CD4-positive, alpha-beta T cell treated with Interleukin-17A for 1 hour (primary cell): Measurements from ENCODE around the gene EGR1.
A peak's percentile ranks its signal among the peaks of the same experiment; 100 is the strongest.
"Not testable (repeated sequence)": the region's sequence is repeated elsewhere in the genome, so short reads cannot be mapped to it uniquely, and the experiment has no call there.

Source experiments
- DNase-seq: peaks from one replicate; pipeline ENCODE4 v3.0.0-alpha.2; 2020

The EGR1 gene

DNA sequence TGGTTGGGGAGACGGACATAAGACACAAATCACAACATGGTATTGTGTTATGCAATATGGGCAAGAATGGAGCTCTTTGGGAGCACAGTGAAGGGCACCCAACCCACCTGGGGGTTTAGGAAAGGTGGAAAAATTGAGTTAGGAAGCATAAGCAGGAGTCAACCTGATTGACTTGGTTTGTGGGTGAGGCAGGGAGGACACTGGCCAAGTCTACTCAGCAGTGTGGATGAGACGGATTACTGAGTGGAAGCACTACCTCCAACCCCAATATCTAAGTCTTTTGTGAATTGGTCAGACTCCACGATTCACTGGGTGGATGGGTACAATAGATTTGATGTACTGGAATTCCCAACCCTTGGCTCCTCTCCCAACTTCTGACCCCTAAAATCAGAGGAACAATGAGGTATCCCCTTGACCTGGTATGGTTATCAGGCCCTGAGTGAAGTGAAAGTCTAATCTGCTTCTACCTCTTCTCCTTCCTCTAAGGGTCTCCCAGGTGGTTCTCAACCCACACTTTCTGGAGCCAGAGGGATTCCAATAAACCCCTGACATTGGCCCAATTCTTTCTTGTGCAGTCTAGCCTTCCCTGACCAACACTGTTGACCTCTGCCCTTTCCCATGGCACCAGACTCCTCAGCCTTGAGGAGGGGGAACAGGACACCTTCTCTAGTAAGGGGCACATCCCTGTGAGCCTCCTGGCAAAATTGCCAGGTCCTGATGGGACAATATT is 5.2 kb downstream of the EGR1 start:
- no peak for DNase-seq

DNA sequence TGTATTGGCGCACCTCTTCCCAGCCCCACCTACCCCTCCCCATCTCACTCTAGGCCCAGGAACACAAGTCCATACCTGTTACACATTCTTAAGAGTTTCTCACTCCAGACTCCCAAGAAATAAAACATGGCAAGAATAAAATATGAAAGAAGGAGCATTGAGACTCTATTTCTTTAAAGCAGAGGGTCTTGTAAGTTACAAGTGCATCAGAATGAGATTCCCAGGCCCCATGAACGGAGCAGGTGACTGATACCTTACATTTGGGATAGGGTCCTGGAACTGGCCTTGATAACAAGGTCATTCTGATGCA is 5.7 kb downstream of the EGR1 start:
- no peak for DNase-seq

DNA sequence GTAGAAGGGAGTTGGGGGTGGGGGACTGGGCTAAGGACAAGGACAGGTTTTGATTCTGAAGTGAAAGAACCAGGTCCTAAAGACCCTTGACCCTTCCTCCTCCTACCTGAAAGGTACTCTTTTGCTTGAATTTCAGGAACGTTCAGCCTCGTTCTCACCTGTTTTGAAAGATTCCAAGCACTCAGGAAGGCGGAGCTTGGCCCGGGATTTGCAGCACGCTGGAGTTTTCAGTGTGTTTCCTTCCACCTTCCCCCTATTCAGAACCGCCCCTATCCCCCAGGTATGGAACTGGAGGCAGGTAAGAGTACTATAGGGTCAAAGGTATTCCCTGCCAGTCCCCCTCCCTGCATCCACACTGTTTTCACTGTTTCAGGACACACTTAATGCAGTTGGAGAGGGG is 7.1 kb downstream of the EGR1 start:
- no peak for DNase-seq

DNA sequence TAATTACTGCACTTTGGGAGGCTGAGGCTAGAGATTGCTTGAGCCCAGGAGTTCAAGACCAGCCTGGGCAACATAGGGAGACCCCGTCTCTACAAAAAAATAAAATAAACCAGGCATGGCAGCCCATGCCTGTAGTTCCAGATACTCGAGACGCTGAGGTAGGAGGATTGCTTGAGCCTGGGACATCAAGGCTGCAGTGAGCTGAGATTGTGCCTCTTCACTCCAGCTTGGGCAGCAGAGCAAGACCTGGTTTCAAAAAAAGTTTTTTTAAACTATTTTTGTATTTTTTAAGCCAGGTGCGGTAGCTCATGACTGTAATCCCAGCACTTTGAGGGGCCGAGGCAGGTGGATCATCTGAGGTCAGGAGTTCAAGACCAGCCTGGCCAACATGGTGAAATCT is 7.9 kb downstream of the EGR1 start:
- DNase-seq = not testable (repeated sequence)

DNA sequence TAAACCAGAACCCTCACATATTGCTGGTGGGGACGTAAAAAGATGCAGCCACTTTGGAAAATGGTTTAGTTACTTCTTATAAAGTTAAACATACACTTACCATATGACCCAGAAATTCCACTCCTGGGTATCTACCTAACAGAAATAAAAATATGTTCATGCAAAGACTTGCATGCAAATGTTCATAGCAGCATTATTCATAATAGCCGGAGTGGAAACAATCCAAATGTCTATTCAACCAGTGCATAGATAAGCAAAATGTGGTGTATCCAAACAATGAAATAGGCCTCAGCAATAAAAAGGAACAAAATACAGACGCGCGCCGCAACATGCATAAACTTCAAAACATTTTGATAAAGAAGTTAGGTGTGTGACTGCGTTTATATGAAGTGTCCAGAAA is 11.6 kb downstream of the EGR1 start:
- DNase-seq = no peak

DNA sequence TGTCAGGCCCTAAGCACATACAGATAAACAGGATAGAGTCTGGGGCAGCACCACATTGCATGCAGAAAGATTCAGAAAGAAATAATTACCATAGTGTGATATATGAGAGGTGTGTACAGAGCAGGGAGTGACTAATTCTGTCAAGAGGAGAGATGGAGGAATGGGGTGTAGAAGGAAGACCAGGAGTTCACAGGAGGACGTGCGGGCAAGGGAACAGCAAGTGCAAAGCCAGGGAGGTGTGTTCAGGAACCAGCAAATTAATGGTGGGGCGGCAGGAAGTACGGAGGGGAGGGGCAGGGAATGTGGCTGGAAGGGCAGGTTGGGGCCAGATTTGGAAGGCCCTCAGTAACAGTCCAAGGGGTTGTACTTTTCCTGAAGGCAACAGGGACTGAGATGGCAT is 17.4 kb downstream of the EGR1 start:
- no peak for DNase-seq

DNA sequence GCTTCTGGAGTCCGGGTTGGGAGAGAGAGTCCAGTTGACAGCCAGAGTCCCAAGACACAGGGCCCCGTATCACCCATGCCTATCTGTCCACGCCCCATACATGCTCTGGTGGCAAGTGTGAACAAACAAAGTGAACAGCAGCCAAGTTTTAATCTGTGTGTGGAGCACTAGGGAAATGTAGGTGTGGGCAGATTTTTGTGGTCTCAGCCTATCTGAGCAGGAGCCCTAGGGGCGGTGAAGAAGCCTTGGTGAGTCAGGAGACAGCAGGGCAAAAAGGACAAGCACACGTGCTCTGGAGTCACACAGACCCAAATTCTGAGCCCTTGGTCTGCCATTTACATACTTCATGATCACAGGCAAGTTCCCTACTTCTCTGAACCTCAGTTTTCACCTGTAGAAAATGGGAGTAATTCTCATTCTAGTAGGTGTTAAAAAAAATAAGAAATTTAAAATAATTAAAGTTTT is 23.2 kb downstream of the EGR1 start:
- DNase-seq = no peak

DNA sequence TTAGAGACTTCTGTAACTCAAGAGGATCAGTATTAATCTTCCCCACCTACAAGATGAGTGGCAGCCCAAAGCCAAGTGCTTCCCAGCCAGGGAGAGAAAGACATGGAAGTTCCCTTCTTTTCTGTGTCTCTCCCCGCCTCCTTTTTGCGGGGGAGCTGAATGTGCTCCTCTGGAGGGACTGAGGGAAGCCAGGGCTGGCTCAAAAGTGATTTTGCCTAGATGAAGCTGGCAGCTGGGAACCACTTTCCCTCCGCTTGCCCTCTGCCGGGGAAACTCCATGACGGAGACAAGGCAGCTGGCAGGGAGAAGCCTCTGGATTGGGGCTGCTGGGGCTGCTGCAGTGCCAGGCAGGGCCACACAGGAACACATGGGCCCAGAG is 24.4 kb downstream of the EGR1 start:
- no peak for DNase-seq

DNA sequence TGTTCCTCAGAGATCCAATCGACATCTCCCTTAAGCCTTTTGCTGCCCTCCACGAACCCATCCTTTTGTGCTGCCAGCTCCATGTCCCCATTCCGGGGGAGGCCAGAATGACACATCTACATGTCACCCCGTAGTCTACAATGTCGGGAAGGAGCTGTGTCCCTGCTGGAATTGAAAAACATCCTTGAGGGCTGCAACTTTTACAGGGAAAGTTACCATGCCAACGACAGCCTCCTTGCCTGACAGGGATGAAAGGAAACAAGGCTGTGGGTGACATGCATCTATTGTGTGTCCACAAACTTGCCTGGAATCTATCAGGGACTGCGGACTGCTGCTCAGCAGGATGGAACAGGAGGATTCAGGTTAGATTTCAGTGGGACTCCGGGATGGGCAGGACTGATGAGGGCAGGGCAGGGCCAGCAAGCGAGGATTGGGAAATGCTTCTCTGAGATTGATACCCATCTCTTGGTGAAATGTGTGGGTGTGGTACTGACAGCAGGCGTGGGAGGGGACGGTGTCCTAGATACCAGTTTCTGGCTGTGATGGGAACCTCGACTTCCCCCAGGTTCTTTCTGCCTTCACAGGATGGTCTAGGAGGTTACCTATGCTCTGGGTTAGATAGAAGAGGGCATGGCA is 25.5 kb downstream of the EGR1 start:
- DNase-seq = no peak

DNA sequence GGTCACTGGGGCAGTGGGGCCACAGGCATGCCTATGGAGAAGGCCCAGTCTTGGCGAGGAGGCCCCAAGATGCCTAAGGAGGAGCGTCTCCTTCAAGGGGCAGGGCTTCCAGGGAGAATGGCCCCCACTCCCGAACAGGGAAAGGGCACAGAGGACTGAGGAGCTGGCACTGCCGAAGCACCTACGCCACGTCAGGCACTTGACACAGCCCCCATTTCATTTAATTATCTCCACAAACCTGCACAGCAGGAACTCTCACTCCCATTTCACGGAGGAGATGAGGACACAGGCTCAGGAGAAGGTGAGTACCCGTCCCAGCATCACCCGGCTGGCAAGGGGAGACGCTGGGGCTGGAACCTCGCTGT is 26.0 kb downstream of the EGR1 start:
- no peak for DNase-seq

DNA sequence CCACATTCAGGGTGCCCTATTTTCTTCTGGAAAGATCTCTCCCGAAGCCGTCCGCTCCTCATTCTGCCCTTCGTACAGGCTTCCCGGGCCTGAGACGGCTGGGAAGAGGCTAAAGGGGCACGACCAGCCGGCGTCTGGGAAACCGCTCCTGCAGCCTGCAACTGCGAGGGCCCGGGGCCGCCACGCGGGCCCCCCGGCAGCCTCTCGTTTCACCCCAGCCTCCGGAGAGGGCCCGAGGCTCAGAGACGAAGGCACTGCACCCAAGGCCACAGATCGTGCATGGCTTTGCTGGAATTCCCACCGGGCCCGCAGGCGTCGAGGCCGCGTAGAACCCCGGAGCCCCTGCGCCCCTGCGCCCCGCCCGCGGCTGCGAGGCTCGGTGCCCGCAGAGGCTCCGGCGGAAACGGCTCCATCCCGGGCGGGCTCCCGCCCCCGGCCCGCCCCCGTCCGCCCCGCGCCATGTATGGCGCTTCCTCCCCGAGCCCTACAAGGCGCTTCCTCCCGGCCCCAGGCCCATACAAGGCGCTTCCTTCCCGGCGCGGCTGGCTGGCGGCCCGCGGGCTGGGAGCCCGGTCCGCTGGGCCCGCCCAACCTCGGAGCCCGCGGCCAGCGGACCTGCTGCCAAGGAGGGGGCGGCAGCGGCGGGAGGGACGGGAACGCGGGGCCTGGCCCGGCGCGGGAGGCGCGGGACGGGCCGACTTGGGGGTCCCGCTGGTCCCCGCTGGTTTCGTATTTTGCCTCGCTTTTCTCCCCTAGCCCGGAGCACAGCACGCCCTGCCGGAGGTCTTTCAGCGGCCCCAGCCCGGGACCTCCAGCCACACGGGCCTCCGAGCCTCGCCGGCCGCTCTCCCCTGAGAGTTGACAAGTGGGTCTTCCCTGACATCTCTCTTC is 26.6 kb downstream of the EGR1 start:
- DNase-seq = peak; percentile 90

DNA sequence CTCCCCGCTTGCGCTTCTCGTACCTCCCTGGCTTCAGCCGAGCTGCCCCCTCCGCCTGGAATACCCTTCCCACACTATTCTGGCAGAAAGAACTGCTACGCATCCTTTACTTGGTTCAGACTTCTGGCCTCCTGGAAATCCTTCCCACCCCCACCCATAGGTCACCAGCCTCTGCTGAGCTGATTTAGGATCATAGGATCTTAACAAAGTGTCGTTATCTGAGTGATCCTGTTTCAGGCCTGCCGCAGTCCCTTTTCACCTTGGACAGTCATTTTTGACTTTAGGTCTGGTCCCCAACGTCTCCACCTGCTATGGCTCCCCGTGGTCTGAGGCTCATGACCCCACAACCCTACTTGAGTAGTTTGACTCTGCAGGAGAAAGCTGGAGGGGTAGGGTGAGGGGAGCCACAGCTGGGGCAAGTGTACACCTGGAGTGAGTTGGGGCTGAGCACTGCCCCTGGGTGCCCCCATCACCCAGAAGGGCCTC is 27.3 kb downstream of the EGR1 start:
- no peak for DNase-seq

DNA sequence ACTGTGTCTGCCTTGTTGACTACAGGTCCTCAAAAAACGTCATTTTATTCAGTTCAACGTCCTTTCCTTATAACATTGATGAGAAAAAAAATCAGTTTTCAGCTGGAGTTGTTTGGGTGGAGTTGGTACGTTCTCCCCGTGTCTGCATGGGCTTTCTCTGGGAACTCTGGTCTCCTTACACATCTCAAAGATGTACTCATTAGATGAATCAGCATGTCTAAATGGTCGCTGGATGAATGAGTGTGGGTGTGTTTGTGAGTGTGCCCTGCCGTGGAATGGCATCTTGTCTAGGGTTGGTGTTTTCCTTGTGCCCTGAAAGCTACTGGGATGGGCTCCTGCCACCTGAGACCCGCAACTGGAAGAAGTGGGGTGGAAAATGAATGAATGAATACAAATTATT is 30.1 kb downstream of the EGR1 start:
- no peak for DNase-seq

DNA sequence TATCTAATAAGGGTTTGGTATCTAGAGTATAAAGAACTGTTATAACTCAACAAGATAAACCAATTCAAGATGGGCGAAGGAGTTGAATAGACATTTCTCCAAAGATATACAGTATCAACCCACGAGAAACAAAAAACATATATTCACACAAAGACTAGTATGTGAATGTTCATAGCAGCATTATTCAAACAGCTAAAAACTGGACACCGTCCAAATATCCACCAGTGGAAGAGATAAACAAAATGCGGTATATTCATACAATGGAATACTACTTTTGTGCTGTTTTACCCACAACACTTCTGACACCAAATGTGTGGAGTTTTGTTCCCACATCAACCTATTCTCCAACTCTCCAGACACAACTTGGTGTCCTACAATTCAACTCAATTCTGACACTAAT is 33.1 kb downstream of the EGR1 start:
- DNase-seq = no peak

DNA sequence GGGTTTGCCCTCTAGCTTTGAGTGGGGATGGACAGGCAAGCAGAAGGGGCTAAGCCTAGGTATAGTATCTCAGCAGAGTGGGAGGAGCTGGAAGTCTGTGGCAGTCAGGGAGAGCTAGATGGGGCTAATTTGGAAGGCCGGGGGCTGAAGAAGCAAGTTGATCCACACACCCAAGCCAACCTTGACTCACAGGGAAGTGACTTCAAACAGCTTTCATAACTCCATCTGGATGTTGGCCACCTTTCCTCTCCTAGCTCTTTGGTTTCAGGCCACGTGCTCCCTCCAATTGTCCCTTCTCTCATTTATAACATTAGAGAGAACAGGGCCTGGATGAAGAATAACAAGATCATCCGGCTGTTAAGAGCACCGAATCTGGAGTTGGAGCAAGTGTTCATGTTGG is 36.8 kb downstream of the EGR1 start:
- no peak for DNase-seq

DNA sequence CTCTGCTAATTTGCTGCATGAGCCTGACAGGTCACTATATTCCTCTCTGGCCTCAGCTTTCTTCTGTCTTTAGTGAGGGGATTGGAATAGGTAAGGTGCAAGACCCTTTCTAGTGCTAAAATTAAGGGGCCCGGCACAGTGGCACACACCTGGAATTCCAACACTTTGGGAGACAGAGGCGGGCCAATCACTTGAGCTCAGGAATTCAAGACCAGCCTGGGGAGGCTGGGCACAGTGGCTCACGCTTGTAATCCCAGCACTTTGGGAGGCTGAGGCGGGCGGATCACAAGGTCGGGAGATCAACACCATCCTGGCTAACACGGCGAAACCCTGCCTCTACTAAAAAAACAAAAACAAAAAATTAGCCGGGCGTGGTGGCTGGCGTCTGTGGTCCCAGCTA is 37.2 kb downstream of the EGR1 start:
- DNase-seq = no peak

DNA sequence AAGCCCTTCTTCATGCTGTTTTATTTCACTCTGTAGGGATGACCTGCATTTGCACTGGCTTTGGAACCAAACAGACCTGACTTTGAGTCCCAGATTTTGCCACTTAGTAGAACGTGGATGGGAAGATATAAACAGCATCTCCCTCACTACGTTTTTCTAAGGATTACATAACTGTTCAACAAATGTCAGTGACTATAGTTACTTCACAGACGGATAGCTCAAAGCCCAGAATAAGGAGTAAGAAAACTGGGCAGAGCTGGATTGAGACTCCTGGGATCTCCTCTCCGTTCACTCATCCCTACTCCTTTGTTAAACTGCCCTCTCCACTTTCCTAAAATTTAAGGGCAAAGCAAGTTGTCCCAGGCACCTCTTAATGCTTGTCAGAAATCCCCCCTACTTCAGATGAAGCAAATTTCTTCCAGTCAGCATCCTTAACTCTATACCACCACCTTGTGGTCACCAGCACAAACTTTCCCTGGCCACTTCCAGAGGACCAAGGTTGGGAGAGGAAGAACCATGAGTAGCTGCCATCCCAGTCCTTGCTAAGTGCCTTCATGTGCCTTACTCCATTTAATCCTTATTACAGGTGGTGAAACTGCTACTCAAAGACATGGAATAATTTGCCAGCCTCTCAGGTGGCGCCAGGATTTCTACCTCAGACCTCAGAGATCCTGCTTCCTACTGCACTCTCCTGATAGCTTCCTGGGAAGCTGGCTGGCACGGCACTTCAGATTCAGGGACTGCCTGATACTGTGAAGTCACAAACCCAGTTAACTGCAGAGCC is 38.4 kb downstream of the EGR1 start:
- peak; percentile 72 for DNase-seq

DNA sequence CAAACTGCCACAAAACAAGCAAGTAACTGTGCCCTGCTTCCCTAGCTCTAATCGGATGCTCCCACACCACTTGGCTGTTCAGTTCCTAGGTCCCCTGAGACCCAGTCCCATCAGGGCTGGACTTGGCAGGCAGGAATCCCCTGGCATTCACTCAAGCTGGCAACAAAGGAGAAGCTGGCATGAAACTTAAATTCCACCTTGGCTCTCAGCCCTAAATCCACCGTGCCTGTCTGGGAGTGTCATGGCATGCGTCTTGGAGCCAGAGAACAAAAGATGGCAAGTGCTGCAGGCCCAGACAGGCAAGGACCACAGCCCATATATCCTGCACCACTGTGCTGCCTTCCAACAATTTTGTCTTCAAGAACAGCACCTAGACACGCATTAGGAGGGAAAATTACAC is 39.5 kb downstream of the EGR1 start:
- no peak for DNase-seq

DNA sequence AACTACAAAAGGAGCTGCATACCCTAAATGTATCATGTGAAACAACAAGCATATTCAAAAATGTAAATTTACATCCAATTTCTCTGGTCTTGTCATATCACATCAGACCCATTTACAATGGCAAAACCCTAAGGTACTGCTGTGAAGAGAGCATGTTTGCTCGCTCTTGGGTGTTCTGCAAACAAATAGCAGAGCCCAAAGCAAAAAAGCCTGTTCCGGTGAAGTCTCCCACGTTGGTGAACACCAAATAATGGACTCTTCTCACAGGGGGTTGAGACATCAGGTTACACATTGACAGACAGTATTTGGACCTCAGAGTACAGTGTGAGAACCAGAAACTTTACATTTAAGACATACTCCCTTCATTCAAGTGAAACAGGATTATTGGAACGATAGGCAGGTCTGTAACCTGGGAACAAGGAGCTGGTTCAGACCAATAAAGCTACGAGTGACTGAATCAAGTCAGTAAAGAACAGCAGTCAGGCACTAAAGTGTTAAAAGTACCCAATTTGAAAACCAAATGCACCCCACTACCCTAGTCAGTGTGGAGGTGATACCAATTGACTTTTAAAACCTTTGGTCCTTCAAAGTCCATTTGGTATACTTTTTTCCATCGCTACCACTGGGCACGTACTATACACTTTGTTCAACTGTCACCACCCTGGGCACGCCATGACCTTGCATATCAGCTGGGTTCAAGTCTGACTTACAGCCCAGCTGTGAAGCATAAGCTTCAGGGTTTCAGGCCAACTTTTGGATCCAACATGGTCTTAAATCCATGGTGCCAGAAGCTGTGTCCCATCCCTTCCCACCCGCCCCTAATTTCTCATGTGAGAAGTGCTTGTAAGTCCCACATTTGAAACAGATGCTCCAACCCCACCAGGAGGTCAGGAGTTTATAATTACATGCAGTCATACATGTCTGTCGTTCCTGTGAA is 41.4 kb downstream of the EGR1 start:
- no peak for DNase-seq

DNA sequence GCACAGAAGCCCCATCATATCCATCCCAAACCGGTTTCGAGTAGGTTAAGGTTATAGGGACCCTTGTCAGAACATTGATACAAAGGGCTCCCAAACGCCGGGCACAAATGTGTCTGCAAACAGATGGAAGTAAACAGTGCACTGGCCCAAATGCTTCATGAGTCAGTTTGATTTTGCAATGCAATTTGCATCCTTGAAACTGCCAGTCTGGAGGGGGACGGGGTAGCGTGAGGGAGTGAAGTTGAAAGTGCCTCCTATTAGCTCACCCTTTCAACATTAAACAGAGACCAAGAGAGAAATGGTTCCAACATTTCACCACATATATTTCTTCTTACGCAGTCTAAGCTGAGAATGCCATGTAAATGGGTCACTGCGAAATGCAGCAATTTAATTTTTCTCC is 42.2 kb downstream of the EGR1 start:
- DNase-seq = not testable (repeated sequence)

DNA sequence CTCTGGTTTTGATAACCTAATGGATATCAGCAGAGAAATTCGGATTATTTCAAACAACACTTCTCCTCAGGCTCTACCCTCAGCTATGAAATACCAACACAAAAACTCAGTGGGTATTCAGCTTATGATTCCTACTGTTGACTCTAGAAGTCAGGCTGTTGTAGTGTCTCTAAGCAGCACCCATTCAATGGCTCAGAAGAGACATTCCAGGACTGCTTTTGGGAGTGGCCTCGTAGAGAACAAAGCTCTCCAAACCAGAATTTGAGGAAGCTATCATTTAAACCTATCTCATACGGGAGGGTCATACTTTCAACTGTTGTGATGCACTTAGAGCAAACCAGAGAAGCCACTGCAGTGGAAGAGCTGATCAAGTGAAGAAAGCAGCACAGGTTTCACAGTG is 43.7 kb downstream of the EGR1 start:
- no peak for DNase-seq

DNA sequence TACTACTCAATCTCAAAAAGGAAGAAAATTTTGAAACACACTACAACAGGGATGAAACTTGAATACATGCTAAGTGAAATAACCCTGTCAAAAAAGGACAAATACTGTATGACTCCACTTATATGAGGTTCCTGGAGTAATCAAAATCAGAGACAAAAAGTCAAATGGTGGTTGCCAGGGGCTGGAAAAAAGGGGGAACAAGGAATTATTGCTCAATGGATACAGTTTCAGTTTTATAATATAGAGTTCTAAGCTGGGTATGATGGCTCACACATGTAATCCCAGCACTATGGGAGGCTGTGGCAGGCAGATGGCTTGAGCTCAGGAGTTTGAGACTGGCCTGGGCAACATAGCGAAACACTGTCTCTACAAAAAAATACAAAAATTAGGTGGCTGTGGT is 48.7 kb downstream of the EGR1 start:
- no peak for DNase-seq
